Measurements from ENCODE around the gene SLC9A1. TPM values are rescaled to one million over a fixed set of nuclear protein-coding genes. Genes with fewer than 3 reads are reported as not detected.
A peak's percentile ranks its signal among the peaks of the same experiment; 100 is the strongest.
"Not testable (repeated sequence)": the region's sequence is repeated elsewhere in the genome, so short reads cannot be mapped to it uniquely, and the experiment has no call there.

Gene SLC9A1
- 20.2 TPM for total RNA-seq
- long read RNA-seq, full-length matches to known transcripts = 5 of 13 reads
- long read RNA-seq, partial matches to known transcripts = 7 of 13 reads
- long read RNA-seq, other reads (novel, unspliced or antisense) = 1 of 13 reads

- intact Hi-C loops (cut with DNase I) = loop anchor here (1.0 to 5.0 kb wide), 2 partner anchors 40 to 82 kb away; no protein-coding TSS in a partner anchor
- ATAC-seq = peak; percentile 85
Measured at GRCh38 chr1:27154991-27155781, at the start of gene SLC9A1. Gene SLC9A1, minus strand, starts transcription at chr1:27155125. Its CDS starts 791 bp downstream, at chr1:27154334.

DNA sequence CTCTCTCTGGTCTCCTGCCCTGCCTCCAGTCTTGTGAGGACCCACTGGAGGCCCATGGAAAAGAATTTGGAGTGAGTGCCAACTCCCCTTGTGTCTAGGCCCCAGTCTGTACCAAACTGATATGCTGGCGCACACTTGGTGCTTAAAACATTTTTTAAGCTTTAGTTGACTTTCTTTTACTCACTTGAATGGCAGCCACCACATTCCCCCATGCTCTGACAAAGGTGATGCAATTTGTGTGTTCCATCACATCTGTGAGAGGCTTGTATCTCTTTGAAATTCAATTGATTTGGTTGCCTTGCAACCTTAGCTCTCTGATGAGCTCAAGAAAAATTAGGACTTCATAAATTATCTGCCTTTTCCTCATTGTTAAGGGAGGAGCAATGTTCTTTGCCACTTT is 49.0 kb upstream of the SLC9A1 start:
- intact Hi-C loops (cut with DNase I) = no loop called here
- DNase-seq (ENCODE audit: missing footprints) (no peak), ATAC-seq (no peak)

More at GRCh38 chr1:27154991-27155781, at the start of gene SLC9A1:
- DNase-seq (ENCODE audit: missing footprints) = peak; percentile 99

DNA sequence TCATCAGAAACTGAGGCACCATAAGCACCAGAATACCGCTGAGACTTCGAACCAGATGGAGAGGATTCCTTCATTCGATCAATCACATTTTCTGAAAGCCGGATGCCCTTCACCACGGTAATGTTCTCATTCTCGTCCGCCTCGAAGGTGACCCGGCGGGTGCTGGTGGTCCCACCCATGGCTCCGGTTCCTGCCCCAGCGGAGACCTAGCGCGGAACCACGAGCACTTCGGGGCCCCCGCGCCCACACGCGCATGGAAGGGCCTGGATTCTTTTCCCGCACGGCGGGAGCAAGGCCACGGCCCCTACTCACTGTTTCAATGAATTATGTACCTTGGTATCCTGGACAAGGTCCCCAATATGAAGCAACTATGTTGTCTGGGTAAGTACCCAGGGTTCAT is 46.4 kb upstream of the SLC9A1 start:
- ATAC-seq (no peak), DNase-seq (ENCODE audit: missing footprints) (no peak)
- intact Hi-C loops (cut with DNase I) = no loop called here

GRCh38 chr1:27193194-27193593 is 38.3 kb upstream of the SLC9A1 start:
- intact Hi-C loops (cut with DNase I) = no loop called here
- no peak for DNase-seq (ENCODE audit: missing footprints)
- ATAC-seq = no peak

GRCh38 chr1:27192039-27192529 is 37.2 kb upstream of the SLC9A1 start:
- DNase-seq (ENCODE audit: missing footprints) (no peak), ATAC-seq (no peak)
- intact Hi-C loops (cut with DNase I) = no loop called here

- ATAC-seq; intact Hi-C loops (cut with DNase I); DNase-seq (ENCODE audit: missing footprints): not testable (repeated sequence)
Measured at GRCh38 chr1:27184665-27185064, 29.7 kb upstream of the SLC9A1 start.

DNA sequence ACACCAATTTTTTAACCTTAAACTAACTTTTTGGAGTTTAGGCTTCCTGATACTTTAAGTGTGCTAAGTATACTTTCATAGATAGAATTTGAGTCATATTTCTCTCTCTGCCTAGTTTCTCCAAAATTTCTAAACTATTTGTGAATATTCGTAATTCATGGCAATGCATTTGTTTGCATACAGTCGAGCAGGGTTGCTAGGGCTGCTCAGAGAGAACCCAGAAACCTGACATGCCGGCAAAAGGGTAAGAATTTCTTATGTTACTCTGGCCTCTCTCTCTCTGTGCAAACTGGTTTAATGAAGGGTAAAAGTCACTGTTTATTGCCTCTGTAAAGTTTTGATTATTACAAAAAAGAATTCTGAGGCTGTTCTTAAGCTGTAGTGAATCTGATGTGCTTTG is 25.1 kb upstream of the SLC9A1 start:
- intact Hi-C loops (cut with DNase I) = no loop called here

GRCh38 chr1:27179379-27179778 is 24.5 kb upstream of the SLC9A1 start:
- DNase-seq (ENCODE audit: missing footprints) = no peak
- intact Hi-C loops (cut with DNase I) = no loop called here
- no peak for ATAC-seq

More for the DNA sequence above, 25.1 kb upstream of the SLC9A1 start:
- DNase-seq (ENCODE audit: missing footprints) (no peak), ATAC-seq (no peak)

DNA sequence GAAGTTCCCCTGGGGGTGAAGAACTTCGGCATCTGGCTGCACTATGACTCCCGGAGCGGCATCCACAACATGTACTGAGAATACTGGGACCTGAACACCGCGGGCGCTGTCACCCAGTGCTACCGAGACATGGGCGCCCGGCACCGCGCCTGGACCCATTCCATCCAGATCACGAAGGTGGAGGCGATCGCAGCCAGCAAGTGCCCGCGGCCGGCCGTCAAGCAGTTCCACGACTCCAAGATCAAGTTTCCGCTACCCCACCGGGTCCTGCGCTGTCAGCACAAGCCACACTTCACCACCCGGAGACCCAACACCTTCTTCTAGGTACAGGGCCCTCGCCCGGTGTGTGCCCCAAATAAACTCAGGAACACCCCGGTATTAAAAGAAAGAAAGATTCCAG is 22.0 kb upstream of the SLC9A1 start:
- ATAC-seq (no peak), DNase-seq (ENCODE audit: missing footprints) (no peak)
- intact Hi-C loops (cut with DNase I) = no loop called here

- intact Hi-C loops (cut with DNase I) = no loop called here
- DNase-seq (ENCODE audit: missing footprints) = no peak
- no peak for ATAC-seq
Measured at GRCh38 chr1:27176323-27176722, 21.4 kb upstream of the SLC9A1 start.

DNA sequence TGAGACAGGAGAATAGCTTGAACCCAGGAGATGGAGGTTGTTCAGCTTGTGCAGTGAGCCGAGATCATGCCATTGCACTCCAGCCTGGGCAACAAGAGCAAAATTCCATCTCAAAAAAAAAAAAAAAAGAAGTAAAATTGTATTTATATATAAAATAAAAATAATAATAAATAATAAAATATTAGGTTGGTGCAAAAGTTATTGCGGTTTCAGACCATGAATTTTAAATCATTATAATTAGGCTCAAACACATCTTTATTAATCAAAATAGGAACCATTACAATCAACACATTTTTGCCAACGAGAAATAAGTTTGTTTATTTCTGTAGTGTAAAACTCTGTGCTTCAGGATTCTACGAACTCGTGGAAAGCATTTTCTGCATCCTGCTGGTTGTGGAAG is 18.1 kb upstream of the SLC9A1 start:
- intact Hi-C loops (cut with DNase I); DNase-seq (ENCODE audit: missing footprints); ATAC-seq: not testable (repeated sequence)

GRCh38 chr1:27166929-27167328 is 12.0 kb upstream of the SLC9A1 start:
- no peak for DNase-seq (ENCODE audit: missing footprints)
- no peak for ATAC-seq
- intact Hi-C loops (cut with DNase I) = no loop called here

GRCh38 chr1:27166351-27166802 is 11.5 kb upstream of the SLC9A1 start:
- ATAC-seq = no peak
- no peak for DNase-seq (ENCODE audit: missing footprints)
- intact Hi-C loops (cut with DNase I) = no loop called here

GRCh38 chr1:27163093-27163492 is 8.2 kb upstream of the SLC9A1 start:
- DNase-seq (ENCODE audit: missing footprints) = no peak
- no peak for ATAC-seq
- intact Hi-C loops (cut with DNase I) = no loop called here

DNA sequence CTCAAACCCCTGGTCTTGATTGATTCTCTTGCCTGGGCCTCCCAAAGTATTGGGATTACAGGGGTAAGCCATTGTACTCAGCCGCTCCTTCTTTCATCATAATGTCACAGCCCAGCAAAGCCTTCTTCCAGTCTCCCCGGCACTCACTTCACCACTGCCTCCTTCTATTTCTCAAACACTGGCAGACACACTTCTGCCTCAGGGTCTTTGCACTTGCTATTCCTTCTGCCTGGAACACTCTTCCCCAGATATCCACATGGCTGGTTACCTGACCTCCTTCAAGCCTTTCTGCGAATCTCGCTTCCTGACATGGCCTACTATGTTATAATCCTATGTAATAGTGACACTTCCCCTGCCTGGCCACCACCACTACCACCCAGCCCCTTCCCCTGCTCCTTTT is 7.2 kb upstream of the SLC9A1 start:
- intact Hi-C loops (cut with DNase I) = no loop called here
- ATAC-seq (no peak), DNase-seq (ENCODE audit: missing footprints) (no peak)

DNA sequence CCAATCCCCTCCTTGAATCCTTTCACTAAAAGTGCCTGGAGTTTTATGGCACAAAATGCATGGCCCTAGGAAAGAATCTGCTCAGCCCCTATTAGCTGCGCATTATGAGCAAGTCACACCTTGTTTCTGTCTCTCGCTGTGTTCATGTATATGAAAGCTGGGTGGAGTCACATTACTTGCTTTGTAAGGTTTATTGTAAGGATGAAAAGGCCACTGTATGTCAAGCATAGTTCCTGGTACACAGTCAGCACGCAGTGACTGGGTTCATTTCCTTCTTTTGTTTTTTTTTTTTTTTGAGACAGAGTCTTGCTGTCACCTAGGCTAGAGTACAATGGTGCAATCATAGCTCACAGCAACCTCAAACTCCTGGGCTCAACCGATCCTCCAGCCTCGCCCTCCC is 6.7 kb upstream of the SLC9A1 start:
- ATAC-seq = no peak
- intact Hi-C loops (cut with DNase I) = no loop called here
- DNase-seq (ENCODE audit: missing footprints) = no peak

- intact Hi-C loops (cut with DNase I) = no loop called here
- DNase-seq (ENCODE audit: missing footprints) (no peak), ATAC-seq (no peak)
Measured at GRCh38 chr1:27157194-27157593, 2.3 kb upstream of the SLC9A1 start.

- intact Hi-C loops (cut with DNase I) = loop anchor here (5.0 kb wide), 1 partner anchor 83 kb away; no protein-coding TSS in a partner anchor
- no peak for DNase-seq (ENCODE audit: missing footprints)
- peak; percentile 3 for ATAC-seq
Measured at GRCh38 chr1:27154469-27154990, 395 bp downstream of the SLC9A1 start.

GRCh38 chr1:27153927-27154358 is 982 bp downstream of the SLC9A1 start:
- intact Hi-C loops (cut with DNase I) = loop anchor here (2.0 to 5.0 kb wide), 2 partner anchors 21 to 83 kb away; no protein-coding TSS in a partner anchor
- ATAC-seq (no peak), DNase-seq (ENCODE audit: missing footprints) (no peak)

- intact Hi-C loops (cut with DNase I) = loop anchor here (2.0 to 5.0 kb wide), 2 partner anchors 21 to 84 kb away; no protein-coding TSS in a partner anchor
- ATAC-seq = peak; percentile 30
- no peak for DNase-seq (ENCODE audit: missing footprints)
Measured at GRCh38 chr1:27153549-27153886, 1.4 kb downstream of the SLC9A1 start.
